OCI-LY3 (cell line): ENCODE results near the gene CCDC80.

Experiments used
- H2AFZ ChIP-seq: fragments of 200-600, 300-600 bp; shearing (Covaris generic); 2 replicates; pipeline ENCODE4 v1.6.0; 2014; ENCODE audit warnings: antibody characterized with exemption, low read depth, low read length
- H3K27ac ChIP-seq: fragments of 200-600, 300-600 bp; sonication (generic); 2 replicates; pipeline ENCODE4 v1.5.1; 2014; ENCODE audit warnings: mild to moderate bottlenecking, low read length, moderate library complexity, mixed read lengths
- H3K27me3 ChIP-seq: fragments of 200-600, 300-600 bp; sonication (generic); 2 replicates; pipeline ENCODE4 v1.6.1; 2014; ENCODE audit warnings: low read depth, low read length, mixed read lengths
- H3K36me3 ChIP-seq: fragments of 200-600, 300-600 bp; sonication (generic); replicated peaks from 2 replicates; pipeline ENCODE3; 2014; ENCODE audit warnings: low read depth, low read length, mixed read lengths
- H3K4me1 ChIP-seq: fragments of 300-600, 200-600 bp; sonication (generic); 2 replicates; pipeline ENCODE4 v1.6.1; 2014; ENCODE audit warnings: low read length, mixed read lengths
- H3K4me2 ChIP-seq: fragments of 200-600, 300-600 bp; sonication (generic); 2 replicates; pipeline ENCODE4 v1.6.1; 2014; ENCODE audit warnings: low read length, mixed read lengths
- H3K4me3 ChIP-seq: fragments of 300-600, 200-600 bp; sonication (generic); 2 replicates; pipeline ENCODE4 v1.5.1; 2014; ENCODE audit warnings: antibody characterized with exemption, mild to moderate bottlenecking, low read length, moderate library complexity
- H3K79me2 ChIP-seq: fragments of 300-600, 200-600 bp; shearing (Covaris generic); 2 replicates; pipeline ENCODE4 v1.6.1; 2014; ENCODE audit warnings: mild to moderate bottlenecking, low read length, mixed read lengths
- H3K9ac ChIP-seq: fragments of 300-600, 200-600 bp; shearing (Covaris generic); 2 replicates; pipeline ENCODE4 v1.6.0; 2014; ENCODE audit warnings: mild to moderate bottlenecking, low read length, moderate library complexity
- H3K9me3 ChIP-seq: fragments of 200-600, 300-600 bp; shearing (Covaris generic); 2 replicates; pipeline ENCODE4 v1.6.1; 2014; ENCODE audit warnings: low read length, mixed read lengths; ENCODE audit not compliant: insufficient read depth
- H4K20me1 ChIP-seq: fragments of 200-600, 300-600 bp; sonication (generic); 2 replicates; pipeline ENCODE4 v1.6.1; 2016; ENCODE audit warnings: low read length, mixed read lengths; ENCODE audit not compliant: insufficient read depth
- CTCF ChIP-seq: fragments of 200-600, 300-600 bp; sonication (generic); IDR thresholded peaks from 2 replicates; pipeline ENCODE4 v1.5.1; 2014; ENCODE audit warnings: antibody characterized with exemption, low read length, low read depth
- EZH2phosphoT487 ChIP-seq: fragments of 200-600 bp; shearing (Covaris generic); IDR thresholded peaks from 2 replicates; pipeline ENCODE4 v1.6.1; 2018; ENCODE audit warnings: antibody characterized with exemption, mixed run types, low read depth

The CCDC80 gene

GRCh38 chr3:112631257-112631656 lies 9.7 kb downstream of the CCDC80 start:
- no peak overlapping the region for H3K27ac ChIP-seq
- peaks cover under 1% of the 10 kb centered on the region for H3K36me3 ChIP-seq
- no peak overlapping the region for H3K4me3 ChIP-seq
- no peaks in the 10 kb centered on the region for H4K20me1 ChIP-seq
- no peak overlapping the region for H2AFZ ChIP-seq
- H3K79me2 ChIP-seq = no peaks in the 10 kb centered on the region
- no peak overlapping the region for H3K4me2 ChIP-seq
- H3K4me1 ChIP-seq = peaks cover 69% of the 10 kb centered on the region
- H3K27me3 ChIP-seq = no peaks in the 10 kb centered on the region
- H3K9ac ChIP-seq = no peak overlapping the region
- 0 out of 2 replicates have a peak, but pooled peaks cover under 1% of the 10 kb centered on the region for H3K9me3 ChIP-seq
- TF ChIP-seq EZH2phosphoT487 (no peak), CTCF (no peak)

- Histone ChIP-seq H3K79me2 (no peaks in the 10 kb centered on the region), H4K20me1 (no peaks in the 10 kb centered on the region), H3K9ac (peak overlapping the region; percentile 10; the same call in 1 of the 2 replicates), H3K36me3 (no peaks in the 10 kb centered on the region), H3K9me3 (no peaks in the 10 kb centered on the region), H3K27ac (peak overlapping the region; percentile 41; the same call in 1 of the 2 replicates), H2AFZ (no peak overlapping the region), H3K4me2 (peak overlapping the region; percentile 82), H3K4me1 (peaks cover 64% of the 10 kb centered on the region), H3K27me3 (no peaks in the 10 kb centered on the region), H3K4me3 (peak overlapping the region; percentile 60)
- no peak for TF ChIP-seq EZH2phosphoT487
- no peak for TF ChIP-seq CTCF
Measured at GRCh38 chr3:112629425-112629824, 11.5 kb downstream of the CCDC80 start.

- Histone ChIP-seq H3K79me2 (no peaks in the 10 kb centered on the region), H3K36me3 (no peaks in the 10 kb centered on the region), H3K4me3 (no peak overlapping the region), H3K4me2 (no peak overlapping the region), H3K9me3 (no peaks in the 10 kb centered on the region), H2AFZ (no peak overlapping the region), H3K4me1 (peaks cover 57% of the 10 kb centered on the region), H3K9ac (no peak overlapping the region), H4K20me1 (no peaks in the 10 kb centered on the region), H3K27ac (no peak overlapping the region), H3K27me3 (no peaks in the 10 kb centered on the region)
- TF ChIP-seq EZH2phosphoT487 (no peak), CTCF (no peak)
Measured at GRCh38 chr3:112627919-112628466, 12.9 kb downstream of the CCDC80 start.

- Histone ChIP-seq H3K4me1 (peaks cover 52% of the 10 kb centered on the region), H3K36me3 (no peaks in the 10 kb centered on the region), H4K20me1 (no peaks in the 10 kb centered on the region), H3K27me3 (no peaks in the 10 kb centered on the region), H3K9me3 (no peaks in the 10 kb centered on the region), H3K4me2 (no peak overlapping the region), H3K27ac (no peak overlapping the region), H3K79me2 (no peaks in the 10 kb centered on the region), H3K4me3 (no peak overlapping the region), H3K9ac (no peak overlapping the region), H2AFZ (no peak overlapping the region)
- TF ChIP-seq CTCF = no peak
- TF ChIP-seq EZH2phosphoT487 = no peak
Measured at GRCh38 chr3:112627419-112627818, 13.5 kb downstream of the CCDC80 start.
